GM21360 (cell line): ENCODE data around the gene PTCH2.
"Not testable (repeated sequence)": the region's sequence is repeated elsewhere in the genome, so short reads cannot be mapped to it uniquely, and the experiment has no call there.

ENCODE experiments used
- ATAC-seq: cut with Tn5 transposase; IDR thresholded peaks from one replicate; pipeline ENCODE4 v1.9.1; 2021; ENCODE audit warnings: mild to moderate bottlenecking, moderate library complexity; ENCODE audit not compliant: unreplicated experiment

Gene PTCH2

DNA sequence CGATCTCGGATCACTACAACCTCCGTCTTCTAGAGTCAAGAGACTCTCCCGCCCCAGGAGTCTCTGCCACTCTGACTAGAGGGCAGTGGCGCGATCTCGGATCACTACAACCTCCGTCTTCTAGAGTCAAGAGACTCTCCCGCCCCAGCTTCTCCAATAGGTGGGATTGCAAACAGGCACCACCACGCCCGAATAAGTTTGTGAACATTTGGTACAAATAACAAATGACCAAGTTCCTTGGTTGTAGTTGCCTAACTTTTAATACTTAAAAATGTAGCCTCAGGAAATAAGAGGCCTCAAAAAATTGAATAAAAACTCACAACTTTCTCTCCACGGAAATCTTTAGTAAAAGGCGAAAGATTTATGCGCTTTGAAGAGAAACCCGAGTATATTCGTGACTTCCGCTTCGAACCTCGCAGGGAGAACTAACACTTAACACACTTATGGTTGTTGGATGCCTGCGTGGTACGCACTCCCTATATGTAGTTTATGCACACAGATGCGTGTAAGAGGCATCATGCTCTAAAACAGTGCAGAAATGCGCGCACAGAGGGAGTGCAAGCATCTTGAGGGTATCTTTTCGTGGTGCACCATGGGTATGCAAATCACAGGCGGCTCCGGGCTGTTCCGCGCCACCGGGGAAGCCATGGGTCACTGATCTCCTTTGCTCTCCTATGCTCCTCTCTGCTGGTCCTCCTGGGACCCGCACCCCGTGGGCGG is 23.3 kb downstream of the PTCH2 start:
- peak; percentile 77 for ATAC-seq

DNA sequence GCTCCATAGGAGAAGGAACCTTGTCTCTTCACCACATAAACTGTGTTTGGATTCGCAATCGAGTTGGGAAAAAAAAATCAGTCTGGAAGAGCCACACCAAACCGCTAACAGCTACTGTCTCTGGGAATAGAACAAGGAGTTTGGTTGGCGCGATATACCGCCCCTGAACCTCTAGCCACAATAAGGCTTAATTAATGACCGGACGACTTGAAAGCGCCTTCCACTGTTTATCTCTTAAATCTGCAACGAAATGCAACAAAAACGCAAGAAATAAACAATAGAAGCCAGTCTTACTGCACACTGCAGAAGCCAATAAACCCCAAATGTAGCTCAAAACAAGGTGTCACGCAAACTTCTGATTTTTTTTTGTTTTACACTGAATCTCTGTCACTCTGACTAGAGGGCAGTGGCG is 23.9 kb downstream of the PTCH2 start:
- ATAC-seq = no peak

DNA sequence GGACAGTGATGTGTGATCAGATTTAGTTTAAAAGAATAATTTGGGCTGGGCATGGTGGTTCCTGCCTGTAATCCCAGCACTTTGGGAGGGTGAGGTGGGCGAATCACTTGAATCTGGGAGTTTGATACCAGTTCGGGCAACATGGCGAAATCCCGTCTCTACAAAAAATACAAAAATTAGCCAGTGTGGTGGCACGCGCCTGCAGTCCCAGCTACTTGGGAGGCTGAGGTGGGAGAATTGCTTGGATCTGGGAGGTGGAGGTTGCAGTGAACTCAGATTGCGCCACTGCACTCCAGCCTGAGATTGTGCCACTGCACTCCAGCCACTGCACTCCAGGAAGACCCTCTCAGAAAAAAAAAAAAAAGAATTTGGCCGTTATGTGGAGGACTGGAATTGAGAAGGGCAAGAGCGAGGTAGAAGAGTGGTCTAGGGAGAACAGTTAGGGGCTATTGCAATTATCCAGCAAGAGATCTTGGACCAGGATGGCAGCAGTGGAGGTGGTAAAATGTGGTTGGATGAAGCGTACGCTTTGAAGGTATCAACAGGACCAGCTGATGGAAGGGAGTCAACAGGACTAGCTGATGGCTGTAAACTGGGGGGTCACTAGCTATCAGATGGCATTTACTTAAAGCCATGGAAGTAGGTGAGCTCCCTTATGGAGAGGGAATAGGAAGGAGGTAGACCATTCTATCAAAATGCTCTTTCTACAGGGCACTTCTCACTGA is 25.1 kb downstream of the PTCH2 start:
- ATAC-seq = no peak

DNA sequence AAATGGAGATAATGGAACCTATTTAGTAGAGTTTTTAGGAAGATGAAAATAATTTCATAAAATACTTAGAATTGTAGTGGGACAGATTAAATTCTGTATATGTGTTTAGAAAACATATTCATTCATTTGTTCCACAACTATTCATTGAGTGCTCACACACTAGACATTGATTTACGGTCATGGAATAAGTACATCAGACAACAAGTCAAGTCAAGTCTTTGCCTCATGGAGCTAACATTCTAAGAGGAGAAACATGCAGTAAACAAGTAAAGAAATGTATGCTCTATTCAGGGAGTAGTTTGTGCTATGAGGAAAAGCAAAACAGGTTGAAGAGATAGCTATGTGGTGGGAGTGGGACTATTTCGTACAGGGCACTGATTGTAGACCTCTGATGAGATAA is 25.7 kb downstream of the PTCH2 start:
- ATAC-seq = no peak

DNA sequence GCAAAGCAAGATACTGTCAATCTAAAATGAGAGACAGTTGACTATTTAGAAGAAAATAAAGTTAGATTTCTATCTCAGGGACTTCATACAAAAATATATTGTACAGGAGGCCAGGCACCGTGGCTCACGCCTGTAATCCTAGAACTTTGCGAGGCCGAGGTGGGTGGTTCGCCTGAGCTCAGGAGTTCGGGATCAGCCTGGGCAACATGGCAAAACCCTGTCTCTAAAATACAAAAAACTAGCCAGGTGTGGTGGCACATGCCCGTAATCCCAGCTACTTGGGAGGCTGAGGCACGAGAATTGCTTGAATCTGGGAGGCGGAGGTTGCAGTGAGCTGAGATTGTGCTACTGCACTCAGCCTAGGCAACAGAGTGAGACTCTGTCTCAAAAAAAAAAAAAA is 27.1 kb downstream of the PTCH2 start:
- ATAC-seq = not testable (repeated sequence)

DNA sequence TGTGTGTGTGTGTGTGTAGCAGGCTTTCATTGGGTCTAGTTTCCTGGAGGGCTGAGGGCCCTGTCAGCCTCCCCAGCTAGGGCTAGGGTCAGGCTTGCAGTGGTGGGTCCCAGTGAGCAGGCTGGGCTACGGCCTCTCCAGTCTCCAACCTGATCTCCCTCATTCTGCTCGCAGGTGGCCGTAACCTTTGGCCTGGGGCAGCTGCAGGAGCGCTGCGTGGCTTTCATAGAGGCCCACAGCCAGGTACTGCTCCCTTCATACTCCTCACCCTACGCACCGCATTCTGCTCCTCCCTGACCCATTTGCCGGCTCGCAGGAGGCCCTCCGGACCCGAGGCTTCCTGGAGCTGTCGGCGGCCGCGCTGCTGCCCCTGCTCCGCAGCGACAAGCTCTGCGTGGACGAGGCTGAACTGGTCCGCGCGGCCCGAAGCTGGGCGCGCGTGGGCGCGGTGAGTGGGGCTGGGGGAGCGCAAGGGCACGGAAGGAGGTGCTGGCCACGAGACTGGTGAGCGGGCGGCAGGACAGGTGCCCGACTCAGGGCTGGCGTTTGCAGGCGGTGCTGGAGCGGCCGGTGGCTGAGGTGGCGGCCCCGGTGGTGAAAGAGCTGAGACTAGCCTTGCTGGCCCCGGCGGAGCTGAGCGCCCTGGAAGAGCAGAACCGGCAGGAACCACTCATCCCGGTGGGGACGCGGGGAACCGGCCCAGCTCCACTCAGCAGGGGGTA is 30.1 kb downstream of the PTCH2 start:
- ATAC-seq = no peak

DNA sequence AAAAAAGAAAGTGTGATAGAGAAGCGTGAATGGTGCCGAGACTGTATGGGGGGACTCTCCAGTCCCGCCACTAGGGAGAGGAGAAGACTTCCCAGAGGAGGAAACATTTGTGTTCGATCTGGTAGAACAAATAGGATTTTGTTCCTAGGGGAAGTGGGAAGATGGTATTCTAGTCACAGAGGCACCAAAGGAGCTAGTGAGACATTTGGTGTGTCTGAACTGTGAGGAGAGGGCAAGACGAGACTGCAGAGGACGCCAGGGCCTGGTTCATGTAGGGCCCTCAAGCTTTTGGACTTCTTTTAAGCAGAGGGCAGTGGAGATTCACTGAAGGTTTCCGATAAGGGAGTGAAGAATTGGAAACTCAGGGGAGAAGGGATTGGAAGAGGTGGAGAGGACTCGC is 31.8 kb downstream of the PTCH2 start:
- ATAC-seq = no peak

DNA sequence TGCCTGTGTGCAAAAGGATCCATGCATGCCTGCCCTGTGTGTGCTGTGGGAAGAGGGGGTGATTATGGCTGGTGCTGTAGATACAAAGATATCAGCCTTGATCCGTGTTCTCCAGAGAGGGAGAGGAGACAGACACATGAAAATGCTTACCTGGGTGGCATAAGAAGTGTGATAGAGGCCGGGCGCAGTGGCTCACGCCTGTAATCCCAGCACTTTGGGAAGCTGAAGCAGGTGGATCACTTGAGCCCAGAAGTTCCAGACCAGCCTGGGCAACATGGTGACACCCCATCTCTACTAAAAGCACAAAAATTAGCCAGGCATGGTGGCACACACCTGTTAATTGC is 32.3 kb downstream of the PTCH2 start:
- not testable (repeated sequence) for ATAC-seq

DNA sequence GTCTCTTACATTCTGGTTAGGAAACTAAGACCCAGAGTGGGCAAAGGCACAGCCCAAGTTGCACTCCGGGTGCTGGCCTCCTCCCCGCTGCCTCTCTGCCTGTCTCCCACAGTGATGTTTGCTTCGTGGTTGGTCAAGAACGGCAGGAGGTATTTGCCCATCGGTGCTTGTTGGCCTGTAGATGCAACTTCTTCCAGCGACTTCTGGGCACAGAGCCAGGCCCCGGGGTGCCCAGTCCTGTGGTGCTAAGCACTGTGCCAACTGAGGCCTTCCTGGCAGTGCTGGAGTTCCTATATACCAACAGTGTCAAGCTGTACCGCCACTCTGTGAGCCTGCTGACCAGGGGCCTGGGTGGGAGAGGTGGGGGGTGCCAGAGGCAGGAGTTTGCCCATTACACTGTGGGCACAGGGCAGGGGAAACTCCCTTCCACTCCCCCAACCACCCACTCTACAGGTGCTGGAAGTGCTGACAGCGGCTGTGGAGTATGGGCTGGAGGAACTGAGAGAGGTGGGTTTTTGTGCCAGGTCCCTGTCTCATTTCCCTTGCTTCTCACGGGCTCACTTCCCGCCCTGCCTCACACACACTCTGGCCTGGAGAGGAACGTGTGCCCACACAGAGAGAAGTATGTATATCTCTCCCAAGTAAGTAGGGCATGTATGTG is 32.8 kb downstream of the PTCH2 start:
- no peak for ATAC-seq

DNA sequence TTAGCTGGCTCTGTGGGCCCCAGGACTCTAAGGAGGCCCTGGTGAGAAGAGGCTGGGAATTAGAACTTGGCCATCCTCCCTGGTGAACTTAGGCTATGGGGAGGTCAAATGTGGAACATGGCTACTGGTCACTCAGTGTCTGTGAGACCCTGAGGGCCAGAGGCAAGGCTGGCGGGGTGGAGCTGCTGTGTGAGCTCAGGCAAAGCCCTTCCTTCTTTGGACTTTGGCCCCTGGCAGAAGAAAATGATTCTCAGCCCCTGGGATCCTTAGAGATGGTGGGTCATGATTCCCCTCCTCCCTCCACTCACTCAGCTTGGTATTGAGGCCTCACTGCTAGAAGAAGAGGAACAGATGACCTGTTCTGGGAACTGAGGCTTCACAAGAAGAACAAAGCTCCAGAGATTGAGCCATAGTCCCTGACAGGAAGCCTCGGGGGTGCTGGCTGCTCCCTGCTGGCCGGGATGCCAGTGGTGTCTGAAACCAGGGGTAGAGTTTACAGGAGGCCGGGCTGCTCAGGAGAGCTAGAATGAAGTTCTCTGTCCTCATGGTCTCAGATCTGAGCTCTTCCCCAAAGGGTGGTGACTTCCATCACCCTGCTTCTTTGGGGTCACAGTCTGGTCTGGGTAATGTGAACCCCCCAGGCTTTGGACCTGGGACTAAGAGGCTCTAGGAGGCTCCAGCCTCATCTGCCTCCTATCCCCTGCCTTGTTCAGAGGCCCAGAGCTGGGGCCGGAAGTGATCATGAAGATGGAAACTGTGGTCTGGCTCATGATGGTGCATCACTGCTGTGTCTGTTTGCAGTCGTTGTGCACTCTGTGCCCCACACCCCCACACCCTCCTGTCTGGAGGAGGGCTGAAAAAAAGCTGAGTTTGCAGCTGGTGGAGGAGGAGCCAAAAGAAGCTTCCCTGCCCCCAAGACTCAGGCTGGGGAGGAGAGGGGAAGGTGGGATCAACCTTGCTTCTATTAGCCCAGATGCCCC is 33.8 kb downstream of the PTCH2 start:
- no peak for ATAC-seq

DNA sequence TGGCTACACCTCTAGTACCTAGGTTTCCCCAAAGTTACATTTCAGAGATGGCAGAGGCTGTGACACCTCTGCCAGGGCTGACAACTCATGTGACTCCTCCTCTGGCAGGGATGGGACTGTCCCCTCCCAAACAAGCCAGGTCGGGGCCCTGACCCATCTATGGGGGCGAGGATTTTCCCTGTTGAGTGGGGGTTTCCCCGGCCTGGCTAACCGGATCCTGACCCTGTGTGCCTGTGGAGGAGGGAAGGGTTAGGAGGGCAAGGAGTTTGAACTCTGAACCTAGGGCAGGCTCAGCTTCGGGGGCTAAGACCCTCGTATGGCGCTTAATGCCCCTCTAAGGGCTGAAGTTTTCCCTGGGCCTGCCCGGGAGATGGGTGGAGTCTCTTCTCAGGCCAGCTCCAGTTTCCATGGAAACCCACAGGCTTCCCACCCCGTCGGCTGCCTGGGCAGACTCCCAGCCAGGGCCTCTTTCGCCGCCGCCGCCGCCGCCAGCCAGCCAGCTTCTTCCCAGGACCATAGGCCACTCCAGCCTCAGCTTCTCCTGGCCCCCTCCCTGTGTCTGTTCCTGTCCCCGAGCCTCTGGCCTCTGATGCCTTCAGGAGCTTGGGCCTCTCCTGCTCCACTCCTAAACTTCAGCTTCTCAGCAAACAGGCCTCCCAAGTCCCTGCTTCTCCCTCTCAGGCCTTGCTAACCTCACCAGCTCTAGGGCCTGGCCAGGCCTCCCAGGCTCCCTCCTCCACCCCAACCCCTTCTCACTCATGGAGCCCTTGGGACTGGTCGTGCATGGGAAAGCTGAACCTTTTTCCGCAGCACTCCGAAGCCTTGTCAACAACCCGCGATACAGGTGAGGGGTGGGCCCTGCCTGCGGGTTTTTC is 34.8 kb downstream of the PTCH2 start, which contains the start of gene BTBD19:
BTBD19 (plus strand) TSS at position 461 of the 875 bp plus-strand sequence; CDS start at position 759, 298 bp downstream.
- peak; percentile 29 for ATAC-seq

DNA sequence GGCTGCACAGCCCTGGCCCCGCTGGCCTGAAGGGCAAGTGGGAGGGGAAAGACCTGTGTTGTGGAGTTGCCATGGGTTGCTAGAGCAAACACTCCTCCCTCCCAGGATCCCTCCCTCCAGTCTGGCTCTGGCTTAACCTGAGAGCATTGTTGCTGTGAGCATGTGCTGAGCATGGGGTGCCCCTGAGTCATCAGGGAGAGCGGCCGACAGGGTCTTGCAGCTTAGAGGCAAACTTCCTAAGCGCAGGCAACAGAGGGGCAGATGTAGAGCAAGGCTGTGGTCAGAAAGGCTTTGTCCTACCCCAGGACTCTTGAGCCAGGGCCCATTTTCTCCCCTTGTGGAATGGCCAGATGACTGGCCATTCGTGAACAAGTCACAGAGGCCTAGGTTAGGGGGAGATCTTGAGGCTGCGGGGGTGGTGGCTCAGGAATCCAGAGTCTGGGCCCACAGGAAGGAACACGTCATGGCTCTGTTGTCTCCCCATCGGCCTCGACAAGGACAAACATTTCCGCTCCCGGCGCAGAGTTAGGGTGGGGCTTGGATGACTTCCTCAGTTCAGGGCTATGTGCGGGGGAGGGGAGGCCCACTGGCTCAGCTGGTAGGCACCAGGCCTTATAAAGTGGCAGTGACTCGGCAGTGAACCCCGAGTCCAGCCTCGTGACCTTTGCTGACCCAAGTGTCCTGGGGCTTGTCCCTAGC is 35.5 kb downstream of the PTCH2 start:
- ATAC-seq = peak; percentile 31

DNA sequence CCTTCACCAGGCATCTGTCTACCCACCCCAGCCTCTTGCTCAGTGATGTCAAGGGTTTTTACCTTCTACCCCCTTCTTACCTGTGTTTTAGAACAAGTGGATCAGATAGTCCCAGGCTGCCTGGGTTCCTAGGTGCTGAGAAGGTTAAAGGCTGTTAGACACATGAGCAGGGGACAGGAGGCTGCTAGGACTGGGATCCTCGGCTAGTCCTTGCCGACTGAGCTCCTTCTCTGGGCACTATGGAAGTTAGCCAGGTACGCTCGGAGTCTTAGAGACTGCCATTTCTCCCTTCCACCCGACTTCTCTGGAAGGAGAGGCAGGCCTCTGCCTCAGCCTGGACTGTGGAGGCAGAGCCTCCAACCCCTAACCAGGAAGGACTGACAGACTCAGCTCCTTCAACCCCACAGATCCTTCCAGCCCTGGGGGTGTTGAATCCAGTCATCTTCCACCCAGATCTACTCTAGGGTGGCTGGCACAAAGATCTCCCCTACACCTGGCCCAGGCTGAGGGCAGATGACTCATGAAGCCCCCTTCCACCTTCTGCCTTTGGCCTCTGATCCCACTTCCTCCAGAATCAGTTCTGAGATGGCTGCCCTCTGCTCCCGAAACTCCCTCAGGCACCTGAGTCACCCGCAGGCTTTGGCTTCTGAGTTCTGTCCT is 36.2 kb downstream of the PTCH2 start, which contains the start of gene DYNLT4:
DYNLT4 (minus strand) TSS at position 648 of the 660 bp plus-strand sequence. CDS start 683 bp downstream, outside the sequence.
- ATAC-seq = no peak

DNA sequence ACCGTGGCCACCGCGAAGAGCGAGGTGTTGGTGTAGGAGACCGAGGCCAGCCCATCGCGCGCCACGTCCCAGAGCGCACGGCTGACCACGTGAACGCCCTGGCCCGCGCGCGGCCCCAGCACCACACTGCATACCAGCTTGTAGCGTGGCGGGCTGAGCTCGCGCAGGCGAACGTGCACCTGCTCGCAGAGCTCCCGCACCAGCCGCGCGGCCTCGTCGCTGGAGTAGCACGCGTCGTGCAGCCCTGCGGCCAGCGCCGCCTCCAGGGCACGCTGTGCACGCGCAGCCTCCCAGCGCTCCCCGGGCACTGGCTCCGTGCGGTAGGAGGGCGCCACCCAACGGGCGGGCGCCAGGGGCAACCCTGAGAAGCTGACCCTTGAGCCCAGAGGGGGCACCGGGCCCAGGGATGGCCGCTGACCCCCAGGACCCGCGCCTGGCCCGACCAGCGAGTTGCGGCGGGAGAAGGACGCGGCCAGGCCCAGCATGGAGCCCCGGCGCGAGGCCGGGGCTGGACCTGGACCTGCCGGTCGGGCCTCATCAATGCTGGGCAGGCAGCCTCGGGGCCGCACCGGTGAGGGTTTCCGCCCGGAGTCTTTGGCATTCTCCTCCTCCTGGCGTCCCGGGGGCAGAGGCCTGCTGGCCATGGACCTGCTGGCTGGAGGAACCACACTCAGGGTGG is 36.9 kb downstream of the PTCH2 start:
- no peak for ATAC-seq

DNA sequence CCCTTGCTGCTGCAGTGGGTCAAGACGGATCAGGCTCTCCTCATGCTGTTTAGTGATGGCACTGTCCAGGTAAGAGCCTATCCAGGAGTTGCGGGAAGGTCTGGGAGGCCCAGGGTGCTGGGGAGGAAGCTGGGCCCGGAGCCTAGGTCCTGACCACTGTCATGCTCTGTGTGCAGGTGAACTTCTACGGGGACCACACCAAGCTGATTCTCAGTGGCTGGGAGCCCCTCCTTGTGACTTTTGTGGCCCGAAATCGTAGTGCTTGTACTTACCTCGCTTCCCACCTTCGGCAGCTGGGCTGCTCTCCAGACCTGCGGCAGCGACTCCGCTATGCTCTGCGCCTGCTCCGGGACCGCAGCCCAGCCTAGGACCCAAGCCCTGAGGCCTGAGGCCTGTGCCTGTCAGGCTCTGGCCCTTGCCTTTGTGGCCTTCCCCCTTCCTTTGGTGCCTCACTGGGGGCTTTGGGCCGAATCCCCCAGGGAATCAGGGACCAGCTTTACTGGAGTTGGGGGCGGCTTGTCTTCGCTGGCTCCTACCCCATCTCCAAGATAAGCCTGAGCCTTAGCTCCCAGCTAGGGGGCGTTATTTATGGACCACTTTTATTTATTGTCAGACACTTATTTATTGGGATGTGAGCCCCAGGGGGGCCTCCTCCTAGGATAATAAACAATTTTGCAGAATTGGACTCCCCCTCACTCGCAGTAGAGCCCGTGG is 37.6 kb downstream of the PTCH2 start:
- ATAC-seq = no peak

DNA sequence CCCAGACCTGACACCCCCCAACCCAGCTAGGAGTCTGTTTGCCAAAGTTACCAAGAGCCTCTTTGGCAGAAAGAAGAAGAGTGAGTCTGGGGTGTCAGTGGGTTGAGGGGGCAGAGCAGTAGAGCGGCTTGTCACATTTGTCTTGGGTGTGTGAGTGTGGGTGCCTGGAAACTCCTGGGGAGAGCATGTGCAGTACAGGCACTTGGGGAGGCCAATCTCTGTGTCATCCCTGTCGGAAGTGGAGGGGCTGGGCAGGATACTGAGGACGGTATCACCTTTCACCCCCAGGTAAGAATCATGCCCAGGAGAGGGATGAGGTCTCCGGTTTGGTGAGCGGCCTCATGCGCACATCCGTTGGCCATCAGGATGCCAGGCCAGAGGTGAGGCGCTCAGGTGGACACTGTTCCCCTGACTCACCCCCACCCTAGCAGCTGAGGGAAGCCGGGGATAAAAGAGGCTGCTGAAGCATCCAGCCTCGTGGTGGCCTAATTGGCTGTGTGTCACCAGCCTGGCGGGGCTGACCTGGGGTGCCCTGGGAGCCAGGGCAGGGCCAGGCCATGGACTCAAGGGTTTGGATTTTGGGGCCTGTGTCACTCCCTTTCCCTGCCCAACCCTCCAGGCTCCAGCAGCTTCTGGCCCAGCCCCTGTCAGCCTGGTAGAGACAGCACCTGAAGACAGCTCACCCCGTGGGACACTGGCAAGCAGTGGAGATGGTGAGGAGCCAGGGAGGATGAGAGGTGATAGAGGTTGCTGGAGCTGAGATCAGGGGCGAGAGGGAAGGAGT is 39.5 kb downstream of the PTCH2 start:
- no peak for ATAC-seq
